HG03097 (cell line): Measurements from ENCODE around the gene TANGO2.

Source experiments
- ATAC-seq: cut with Tn5 transposase; IDR thresholded peaks from one replicate; pipeline ENCODE4 v1.9.1; 2021; ENCODE audit not compliant: unreplicated experiment, low FRiP score

TANGO2 gene

GRCh38 chr22:19994851-19995610, 25.9 kb upstream of the TANGO2 start:
- no peak for ATAC-seq

GRCh38 chr22:19995611-19996339, 25.1 kb upstream of the TANGO2 start:
- no peak for ATAC-seq

GRCh38 chr22:19996694-19997384, 24.1 kb upstream of the TANGO2 start:
- ATAC-seq = no peak

- ATAC-seq = no peak
Measured at GRCh38 chr22:19997561-19998231, 23.2 kb upstream of the TANGO2 start.

GRCh38 chr22:19998232-19998951, 22.5 kb upstream of the TANGO2 start:
- ATAC-seq = no peak

GRCh38 chr22:19998991-19999820, 21.7 kb upstream of the TANGO2 start:
- no peak for ATAC-seq

- ATAC-seq = no peak
Measured at GRCh38 chr22:20000246-20001081, 20.4 kb upstream of the TANGO2 start.

- ATAC-seq = no peak
Measured at GRCh38 chr22:20001082-20001638, 19.8 kb upstream of the TANGO2 start.

- ATAC-seq = no peak
Measured at GRCh38 chr22:20002128-20002527, 18.8 kb upstream of the TANGO2 start.

GRCh38 chr22:20002636-20003035, 18.3 kb upstream of the TANGO2 start:
- ATAC-seq = no peak

- ATAC-seq = no peak
Measured at GRCh38 chr22:20003304-20003703, 17.6 kb upstream of the TANGO2 start.

GRCh38 chr22:20004464-20004863, 16.4 kb upstream of the TANGO2 start:
- ATAC-seq = no peak

- ATAC-seq = no peak
Measured at GRCh38 chr22:20008221-20008995, 12.5 kb upstream of the TANGO2 start.

- no peak for ATAC-seq
Measured at GRCh38 chr22:20009018-20009491, 11.9 kb upstream of the TANGO2 start.

GRCh38 chr22:20009582-20010306, 11.2 kb upstream of the TANGO2 start:
- ATAC-seq = no peak

GRCh38 chr22:20010307-20011122, 10.4 kb upstream of the TANGO2 start:
- ATAC-seq = no peak
